Renal cortical epithelial cell (primary cell): ENCODE results near the gene MBD2. TPM values are rescaled to one million over a fixed set of nuclear protein-coding genes. Genes with fewer than 3 reads are reported as not detected.
"Not testable (repeated sequence)": the region's sequence is repeated elsewhere in the genome, so short reads cannot be mapped to it uniquely, and the experiment has no call there.

Source experiments
- DNase-seq: peaks from one replicate; pipeline ENCODE4 v3.0.0-alpha.2; 2011; ENCODE audit warnings: low read depth
- total RNA-seq: library from RNA; depleted of rRNA; stranded (reverse); fragments of >200 nt; gene quantifications from 2 replicates; pipeline ENCODE4 v1.2.3, GENCODE V29; 2014

Gene MBD2
- total RNA-seq, 1 donor from 2014 or later: 38.4 TPM

DNA sequence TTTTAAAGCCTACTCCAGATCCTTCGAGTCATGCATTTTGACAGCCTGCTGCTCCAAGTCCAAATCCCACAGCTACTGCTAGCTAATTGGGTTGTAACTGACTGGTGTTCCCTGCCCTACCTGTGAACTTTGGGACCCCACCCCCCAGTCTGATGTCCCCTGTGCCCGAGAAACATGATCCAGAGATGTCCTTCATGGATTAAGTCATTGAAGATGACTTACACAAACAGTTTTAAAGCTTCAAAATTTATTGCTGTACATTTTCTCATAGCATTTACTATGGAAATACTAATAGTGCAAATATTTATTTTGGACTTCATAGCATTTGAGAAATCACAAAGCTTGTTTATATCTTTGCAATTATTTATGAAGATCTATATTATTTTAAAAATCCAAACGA is 73.1 kb downstream of the MBD2 start:
- DNase-seq: no peak

DNA sequence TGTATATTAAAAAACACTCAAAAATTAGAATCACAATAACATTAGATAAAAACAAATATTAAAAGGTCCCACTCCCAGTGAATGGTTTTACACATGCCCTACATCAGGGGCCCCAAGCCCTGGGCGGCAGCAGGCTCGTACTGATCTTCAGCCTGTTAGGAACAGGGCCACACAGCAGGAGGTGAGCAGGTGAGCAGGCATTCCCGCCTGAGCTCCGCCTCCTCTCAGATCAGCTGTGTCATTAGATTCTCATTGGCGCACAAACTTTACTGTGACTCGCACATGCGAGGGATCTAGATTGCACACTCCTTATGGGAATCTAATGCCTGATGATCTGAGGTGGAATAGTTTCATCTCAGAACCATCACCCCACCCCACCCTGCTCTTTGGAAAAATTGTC is 74.2 kb downstream of the MBD2 start:
- no peak for DNase-seq

DNA sequence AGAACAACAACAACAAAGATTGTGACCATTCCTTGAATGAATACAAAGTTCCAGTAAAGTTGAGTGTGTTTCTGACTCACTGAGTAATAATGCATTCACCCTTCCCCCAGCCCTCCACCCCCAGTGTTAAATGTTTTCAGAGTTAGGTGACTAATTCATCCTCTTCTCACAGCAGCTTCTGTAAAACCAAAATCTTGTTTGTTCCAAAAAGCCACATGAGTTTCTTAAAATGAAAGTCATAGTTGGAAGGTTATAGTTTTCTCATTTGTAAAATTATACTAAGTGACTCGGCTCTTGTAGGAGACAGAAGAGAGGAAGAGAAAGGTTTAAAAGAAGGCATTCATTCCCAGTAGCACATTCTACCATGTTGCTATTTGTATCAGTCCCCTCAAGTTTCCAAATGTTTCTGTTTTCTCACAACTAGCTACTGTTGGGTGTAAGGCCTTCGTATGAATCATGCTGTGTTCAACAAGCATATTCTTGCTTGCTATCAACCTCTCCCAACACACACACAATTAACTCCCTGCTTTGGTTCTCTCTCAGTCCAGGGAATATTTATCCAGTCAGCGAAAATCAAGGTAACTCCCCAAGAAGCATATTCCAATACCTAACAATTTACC is 75.3 kb downstream of the MBD2 start:
- DNase-seq: peak; percentile 98

DNA sequence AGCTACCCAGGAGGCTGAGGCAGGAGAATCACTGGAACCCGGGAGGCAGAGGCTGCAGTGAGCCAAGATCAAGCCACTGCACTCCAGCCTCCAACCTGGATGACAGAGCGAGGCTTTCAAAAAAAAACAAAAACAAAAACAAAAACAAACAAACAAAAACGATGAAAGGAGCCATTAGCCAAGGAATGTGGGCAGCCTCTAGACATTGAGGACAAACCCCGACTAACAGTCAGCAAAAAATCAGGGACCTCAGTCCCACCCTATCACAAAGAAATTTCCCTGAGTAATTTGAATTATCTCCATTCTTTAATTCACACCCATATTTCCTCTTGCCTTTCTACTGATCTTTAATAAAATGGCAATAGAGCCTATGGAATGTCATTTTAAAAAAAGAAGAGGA is 75.8 kb downstream of the MBD2 start:
- DNase-seq: no peak

DNA sequence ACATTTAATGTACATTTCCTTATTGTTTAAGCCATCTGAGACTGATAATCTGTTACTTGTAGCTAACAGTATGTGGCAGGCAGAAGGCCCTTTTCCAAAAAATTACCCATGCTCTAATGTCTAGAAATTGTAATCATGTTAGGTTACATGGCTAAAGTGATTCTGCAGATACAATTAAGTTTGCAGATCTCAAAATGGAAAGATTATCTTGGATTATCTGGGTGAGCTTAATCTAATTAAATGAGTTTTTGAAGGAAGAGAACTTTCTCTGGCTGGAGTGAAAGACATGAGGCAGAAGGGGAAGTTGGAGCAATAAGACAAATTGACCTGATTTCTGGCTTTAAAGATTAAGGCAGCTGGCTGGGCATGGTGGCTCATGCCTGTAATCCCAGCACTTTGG is 76.3 kb downstream of the MBD2 start:
- DNase-seq: no peak

DNA sequence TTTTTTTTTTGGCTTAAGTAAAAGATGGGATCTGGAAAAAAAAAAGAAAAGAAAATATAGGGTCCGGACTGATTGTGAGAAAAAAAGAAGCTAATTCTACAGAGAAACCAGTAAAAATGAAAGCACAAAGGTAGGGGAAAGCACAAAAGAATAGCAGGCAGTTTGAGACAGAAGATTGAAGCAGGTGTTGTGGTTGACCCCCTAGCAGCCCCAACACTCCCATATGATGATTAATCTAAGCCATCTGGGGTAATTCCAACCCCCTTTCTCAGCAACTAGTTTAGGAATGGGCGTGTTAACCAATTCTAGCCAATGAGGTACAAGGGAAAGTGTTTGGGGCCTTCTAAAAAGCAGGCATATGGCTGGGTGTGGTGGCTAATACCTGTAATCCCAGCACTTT is 77.0 kb downstream of the MBD2 start:
- DNase-seq: no peak

DNA sequence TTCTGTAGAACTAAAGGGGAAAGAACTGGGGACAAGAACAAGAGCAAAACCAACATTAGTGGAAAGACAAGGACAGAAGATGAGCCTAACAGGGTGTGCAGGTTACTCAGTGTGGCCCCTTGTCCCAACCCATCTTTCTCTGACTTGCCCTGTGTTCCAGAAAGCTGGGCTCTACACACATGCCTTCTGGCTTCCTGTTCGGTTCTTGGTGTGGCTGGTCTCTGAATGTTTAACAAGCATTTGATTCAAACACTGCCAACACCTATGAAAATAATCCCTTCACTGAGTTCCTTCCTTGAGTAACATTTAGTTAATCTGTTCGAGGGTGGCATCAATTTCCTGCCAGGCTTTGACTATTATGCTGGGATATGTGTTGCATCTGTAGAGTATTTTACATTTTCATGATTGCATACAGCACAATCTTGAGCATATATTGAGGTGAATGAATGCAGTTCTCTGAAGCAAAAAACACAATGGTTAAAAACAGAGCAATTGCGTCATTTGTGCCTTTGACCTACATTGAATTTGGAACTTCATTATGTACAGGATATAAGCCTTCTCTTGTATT is 83.3 kb downstream of the MBD2 start:
- no peak for DNase-seq

DNA sequence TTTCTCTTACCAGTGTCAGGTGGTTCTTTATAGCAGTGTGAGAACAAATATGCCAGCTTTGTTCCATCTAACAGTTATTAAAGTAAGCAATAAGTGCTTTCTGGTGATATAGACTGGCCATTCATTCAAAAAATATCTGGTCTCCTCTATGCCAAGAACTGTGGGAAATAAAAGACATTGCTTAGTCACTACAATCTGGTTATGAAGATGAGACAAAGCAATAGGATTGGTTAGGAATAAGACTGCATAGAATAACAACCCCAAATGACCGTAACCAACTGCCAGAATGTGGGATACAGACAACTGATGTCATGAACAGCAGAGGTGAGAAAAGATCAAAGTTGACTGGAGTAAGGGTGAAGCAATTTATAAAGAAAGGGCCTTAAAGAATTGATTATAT is 83.8 kb downstream of the MBD2 start:
- DNase-seq: no peak

DNA sequence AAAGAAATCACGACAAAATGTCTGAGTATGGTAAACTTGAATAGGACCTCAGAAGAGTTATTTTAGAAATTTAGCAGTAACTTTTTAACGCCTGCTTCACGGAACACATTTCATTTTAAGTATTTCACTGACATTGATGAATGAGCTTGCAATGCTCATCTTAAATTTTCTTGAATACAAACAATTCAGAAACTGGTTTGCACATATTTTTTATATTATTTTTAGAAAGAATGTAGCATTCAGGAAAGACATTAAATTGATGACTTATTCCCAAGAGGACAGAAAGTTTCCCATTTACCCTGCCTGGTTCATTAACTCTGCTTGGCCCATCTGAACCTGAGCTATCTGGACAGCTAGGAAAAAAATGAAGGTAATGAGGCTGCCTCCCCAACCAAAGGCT is 89.3 kb downstream of the MBD2 start:
- DNase-seq: no peak

DNA sequence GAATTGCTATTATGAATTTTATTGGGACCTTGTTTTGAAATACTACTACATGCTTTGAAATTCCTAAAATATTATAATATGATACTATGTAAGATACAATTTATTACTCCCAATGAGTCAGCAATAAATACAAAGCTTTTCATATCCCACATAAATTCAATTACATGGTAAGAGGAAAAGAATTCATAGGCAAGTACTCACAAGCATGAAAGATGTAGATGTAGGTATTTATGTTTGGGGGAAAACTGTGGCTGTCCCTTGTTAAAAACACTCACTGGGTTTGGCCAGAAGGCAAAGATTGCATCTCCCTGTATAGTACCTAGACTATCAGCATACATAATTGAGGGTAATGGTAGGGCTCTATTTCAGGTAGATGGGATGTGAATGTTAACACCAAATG is 90.4 kb downstream of the MBD2 start:
- DNase-seq: no peak

DNA sequence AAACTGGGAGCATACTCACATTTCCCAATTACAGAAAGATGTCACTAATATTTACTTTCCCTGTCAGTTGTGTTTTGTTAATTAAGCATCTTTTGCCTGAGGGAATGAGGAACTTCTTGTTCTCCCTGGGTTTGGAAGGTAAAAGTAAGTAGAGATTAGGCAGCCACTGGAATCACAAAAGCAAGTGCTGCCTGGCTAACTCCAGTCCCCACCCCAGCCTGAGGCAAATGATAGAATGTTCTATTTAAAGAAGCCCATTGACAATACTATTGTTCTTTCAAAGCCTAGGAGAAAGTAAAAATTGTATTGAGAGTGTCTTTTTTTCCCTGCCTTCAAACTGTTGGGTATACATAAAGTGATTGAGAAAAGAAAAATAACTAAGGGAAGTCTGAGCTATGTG is 93.8 kb downstream of the MBD2 start:
- DNase-seq: no peak

DNA sequence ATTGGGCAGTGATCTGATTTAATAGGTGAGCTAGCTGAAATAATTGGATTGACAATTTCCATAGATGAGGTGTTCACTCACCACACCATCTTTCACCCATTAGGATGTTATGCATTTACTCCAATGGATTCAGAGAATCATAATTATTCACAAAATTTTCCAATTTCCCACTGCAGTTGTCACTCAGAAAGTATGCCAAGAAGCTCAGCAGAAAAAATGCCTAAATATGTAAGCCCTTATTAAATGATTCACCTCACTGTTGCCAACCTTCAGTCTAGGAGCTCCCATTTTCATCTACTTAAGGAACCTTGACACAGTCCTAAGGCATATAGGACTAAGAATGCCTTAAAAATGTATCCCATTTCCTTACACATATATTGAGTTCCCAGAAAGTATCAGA is 94.3 kb downstream of the MBD2 start:
- no peak for DNase-seq

DNA sequence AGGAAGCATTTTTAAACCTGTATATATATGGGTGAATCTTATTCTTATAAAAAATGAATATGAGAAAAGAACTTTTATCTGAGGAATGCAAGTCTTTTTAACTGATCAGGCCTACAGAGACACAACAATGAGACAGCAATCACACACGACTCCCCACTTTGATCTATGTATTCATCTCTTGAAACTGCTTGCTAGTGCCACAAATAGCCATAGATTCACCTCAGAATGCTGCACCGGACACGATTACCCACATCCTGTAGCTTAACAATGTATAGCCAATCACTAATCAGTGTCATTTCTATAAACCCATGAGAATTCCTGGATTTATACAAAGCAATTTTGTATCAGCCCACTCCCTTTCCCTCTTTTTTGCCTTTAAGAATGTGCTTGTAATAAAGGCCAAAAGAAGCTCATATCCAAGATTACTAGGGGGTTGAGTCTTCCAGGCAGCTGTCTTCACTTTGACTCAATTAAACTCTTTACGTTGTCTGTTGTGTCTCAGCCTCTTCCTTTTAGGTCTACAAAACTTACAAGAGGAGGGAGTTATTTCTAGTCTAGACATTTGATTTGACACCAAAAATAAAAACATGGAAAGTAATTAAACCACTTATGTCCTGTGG is 94.9 kb downstream of the MBD2 start:
- DNase-seq: no peak

DNA sequence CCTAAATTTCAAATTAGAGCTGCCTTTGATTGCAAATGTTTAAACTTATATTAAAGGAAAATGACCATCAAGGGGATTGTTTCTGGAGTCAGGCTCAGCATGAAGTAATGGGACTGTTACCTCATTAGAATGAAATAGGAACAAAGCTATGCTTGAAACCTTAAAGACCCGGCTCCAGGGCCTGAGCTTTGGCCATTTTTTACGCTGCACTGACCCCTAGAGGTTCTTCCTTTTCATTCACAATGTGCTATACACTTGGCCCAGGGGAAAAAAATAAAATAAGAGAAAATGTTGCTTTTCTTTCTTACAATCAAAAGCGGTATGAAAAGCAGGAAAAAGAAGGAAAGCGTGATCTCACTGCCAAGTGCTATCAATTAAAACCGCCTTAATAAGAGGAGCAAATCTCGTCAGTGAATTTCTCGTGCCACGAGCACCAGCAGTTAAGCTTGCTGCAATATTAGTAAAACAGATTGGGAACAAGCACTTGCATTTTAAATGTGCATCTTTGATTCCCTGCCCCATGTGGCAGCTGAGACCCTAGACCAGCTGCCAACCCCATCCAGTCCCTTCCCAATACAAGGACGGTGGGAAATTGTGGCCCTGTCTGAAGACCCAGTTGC is 96.6 kb downstream of the MBD2 start:
- DNase-seq: peak; percentile 51

DNA sequence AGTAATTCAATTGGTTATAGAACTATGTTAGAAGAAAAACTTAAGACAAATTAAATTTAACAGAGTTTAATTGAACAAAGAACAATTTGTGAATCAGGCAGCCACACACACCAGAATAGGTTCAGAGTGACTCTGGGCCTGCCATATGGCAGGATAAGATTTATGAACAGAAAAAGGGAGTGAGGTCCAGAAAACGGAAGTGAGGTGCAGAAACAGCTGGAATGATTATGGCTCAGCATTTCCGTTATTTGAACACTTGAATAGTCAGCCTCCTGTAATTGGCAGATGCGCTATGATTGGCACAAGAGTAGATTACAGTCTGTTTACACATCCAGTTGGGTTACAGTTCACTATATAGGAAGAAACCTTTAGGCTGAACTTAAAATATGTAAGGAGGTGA is 99.0 kb downstream of the MBD2 start:
- DNase-seq: no peak

DNA sequence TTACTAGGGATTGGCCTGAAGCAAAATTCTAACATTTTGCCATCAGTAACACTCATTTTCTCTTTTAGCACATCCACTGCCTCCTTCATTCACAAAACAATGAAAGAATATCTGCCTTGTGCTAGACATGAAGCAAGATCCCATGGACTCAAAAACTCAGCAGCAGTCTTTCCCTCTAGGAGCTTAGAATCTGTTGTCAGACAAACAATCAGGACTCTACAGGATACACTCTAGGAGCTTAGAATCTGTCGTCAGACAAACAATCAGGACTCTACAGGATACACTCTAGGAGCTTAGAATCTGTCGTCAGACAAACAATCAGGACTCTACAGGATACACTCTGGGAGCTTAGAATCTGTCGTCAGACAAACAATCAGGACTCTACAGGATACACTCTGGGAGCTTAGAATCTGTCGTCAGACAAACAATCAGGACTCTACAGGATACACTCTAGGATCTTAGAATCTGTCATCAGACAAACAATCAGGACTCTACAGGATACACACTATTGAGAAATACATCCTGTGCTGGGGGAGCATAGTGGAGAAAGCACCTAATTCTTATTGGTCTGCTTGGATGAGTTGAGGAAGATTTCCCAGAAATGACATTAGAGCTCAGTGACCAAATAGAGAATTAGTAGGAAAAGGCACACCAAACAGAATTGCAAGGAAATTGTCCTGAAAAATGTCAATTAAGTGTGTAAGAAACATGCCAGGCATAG is 100.6 kb downstream of the MBD2 start:
- DNase-seq: not testable (repeated sequence)

DNA sequence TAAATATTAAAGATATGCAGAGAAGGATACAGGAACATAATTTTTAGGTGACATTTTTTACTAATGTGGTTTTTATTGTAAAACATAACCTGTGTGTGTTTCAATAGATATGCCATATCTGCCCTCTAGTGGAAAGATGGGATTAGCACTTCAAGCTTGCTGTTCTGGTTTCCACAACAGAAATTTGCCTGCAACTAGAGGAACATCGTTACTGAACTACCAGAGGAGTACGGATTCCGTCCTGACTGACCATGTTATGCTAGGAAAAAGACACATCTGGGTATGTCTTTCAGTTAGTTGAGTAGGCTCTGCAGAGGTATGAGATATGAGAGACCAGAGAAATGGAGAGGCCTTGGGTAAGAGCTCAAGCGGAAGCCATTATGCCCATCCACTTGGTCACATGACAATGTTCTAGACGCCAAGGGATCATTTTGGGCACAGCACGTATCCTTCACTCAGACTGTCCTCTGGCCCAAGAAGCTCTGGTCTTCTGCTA is 104.9 kb downstream of the MBD2 start:
- DNase-seq: peak; percentile 71

DNA sequence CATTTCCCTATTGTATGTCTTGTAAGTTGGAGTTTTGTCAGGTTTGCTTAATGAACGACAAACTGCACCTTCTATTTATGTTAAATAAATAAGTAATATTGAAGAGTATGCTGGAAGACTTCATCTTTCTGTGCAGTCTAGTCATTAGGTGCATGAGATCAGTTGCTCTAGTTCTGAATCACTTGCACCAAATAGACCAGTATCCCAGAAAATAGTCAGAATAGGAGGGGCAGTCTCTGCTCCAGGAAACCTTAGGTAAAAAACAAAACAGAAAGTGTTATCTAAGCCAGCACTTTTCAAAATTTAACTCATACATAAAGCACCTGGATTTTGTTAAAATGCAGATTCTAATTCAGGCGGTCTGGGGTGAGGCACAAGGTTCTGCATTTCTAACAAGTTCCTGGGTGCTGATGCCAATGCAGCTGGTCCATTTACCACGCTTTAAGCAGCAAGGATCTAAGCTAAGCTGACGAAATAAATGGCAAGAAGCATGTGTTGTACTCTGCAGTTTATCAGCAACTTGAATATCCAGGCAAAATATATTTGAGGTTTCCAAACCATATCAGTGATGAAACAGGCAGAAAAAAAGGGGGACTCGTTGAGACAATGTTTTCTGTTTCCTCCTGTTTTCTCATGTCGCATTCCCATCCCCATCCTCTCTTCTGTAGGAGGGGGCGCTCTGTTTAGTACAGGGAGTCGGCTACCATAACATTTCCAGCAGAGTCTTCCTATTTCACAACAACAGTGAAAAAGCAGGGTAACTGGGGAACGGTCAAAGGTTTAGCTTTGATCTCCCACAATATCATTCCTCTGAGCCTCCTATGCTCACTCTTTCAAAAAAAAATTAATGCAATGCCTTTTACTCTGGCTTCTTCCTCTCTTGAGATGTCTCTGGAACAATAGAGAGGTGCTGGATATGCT is 106.4 kb downstream of the MBD2 start:
- DNase-seq: no peak

DNA sequence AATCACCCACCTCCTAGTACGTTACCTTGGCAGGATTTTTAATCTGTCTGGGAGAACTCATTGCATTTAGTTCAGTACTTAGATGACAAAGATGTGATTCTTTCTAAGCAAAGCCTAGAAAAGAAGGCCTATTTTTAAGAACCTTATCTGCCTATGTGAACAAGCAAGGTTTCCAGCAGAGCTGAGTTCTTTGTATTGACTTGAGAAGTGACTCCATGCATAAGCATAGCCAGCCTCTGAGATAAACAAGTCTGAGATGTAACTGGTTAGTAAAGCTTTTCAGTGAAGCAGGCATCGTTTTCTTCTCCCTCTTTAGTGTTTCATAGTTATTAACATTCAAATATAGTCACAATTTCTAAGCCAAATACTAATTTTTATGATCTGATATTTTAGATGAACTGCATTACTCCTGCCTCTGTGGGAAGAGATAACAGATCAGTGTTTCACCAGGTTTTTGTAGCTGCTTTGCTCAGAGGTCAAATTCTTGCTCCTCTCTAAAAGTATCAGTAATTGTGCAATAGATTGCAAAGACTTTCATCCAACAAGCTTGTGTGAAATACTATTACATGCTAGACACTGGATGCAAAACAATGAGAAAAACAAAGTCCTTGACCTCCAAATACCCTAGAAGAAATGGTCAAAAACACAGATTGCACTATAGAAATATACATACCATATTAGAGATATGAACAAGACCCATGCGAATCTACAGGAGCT is 107.8 kb downstream of the MBD2 start:
- no peak for DNase-seq

DNA sequence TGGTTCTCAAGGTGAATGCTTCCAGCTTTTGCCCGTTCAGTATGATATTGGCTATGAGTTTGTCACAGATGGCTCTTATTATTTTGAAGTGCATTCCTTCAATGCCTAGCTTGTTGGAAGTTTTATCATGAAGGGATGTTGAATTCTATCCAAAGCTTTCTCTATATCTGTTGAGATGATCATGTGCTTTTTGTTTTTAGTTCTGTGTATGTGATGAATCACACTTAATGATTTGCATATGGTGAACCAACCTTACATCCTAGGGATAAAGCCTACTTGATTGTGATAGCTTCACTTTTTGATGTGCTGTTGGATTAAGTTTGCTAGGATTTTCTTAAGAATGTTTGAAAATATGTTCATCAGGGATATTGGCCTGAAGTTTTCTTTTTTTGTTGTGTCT is 112.1 kb downstream of the MBD2 start:
- no peak for DNase-seq
